Cortex of kidney (tissue), 1 donor: Measurements from ENCODE around the gene CINP.
"Not testable (repeated sequence)": the region's sequence is repeated elsewhere in the genome, so short reads cannot be mapped to it uniquely, and the experiment has no call there.

ENCODE experiments used
- DNase-seq: peaks from one replicate; lab custom pipeline; 2025; lab: John Stamatoyannopoulos, UW

Gene CINP

GRCh38 chr14:102353126-102353619 lies 9.5 kb downstream of the CINP start:
- DNase-seq: no peak

DNA sequence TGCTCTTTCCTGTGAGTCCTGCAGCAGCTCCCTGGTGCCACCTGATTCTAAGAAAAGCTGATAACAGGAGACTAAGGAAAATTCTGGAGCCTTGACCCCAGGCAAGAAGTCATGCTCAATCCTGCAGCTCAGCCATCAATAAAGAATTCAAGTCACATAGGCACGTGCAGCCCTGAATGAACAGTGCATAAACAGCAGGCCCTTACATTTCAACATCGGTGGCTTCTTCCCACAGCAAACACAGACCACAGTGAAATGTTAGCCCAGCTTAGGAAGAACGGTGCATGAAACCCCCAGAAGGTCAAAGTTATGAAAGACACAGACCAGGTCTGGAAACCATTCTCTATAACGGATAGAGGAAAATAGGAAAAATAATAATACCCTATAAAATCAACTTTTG lies 10.5 kb downstream of the CINP start:
- DNase-seq: no peak

DNA sequence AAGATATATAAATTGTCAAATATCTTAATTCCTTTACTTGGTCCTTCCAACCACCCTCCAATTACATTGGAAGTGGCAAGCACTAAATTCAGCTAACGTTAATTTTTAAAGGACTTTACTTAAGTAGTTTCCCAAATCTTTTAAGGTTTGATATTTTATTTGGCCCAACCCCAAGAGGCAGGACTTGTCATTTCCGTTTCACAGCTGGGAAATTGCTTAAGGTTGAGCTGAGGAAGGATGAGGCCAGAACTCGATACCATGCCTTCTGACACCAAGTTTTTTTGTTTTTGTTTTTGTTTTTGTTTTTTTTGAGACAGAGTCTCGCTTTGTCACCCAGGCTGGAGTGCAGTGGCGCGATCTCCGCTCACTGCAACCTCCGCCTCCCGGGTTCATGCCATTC lies 11.1 kb downstream of the CINP start:
- not testable (repeated sequence) for DNase-seq

DNA sequence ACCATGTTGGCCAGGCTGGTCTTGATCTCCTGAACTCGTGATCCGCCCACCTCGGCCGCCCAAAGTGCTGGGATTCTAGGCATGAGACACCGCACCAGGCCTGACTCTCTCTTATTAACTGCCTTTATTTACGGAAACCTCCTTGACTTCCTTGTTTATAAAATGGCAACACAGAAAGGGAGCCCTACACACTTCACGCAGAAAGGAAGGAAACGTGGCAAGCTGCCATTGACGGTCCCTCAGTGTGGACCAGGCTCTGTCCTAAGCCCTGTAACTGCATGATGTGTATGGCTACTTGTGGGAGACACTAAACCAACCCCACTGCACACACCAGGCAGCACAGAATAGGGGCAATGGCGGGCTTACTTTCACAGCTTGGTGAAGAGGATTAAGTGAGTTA lies 11.7 kb downstream of the CINP start:
- DNase-seq: no peak

DNA sequence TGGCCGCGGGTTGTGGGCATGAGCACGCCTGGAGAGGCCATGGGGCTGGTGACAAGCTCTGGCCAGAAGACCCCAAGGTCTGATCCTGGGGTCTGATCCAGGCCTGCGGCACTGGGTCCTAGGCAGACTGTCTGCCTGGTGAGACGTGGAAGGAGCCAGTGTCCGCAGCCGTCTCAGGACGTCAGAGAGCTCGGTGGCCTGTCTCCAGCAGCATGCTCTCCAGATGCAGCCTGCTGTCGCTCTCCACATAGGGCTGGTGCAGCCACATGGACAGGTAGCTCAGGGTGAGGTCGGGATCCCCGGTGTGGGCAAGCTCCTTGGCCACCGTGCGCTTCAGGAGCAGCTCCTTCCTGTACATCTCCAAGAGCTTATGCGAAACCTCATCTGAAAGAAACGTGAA lies 14.3 kb downstream of the CINP start:
- no peak for DNase-seq

GRCh38 chr14:102346645-102347044 lies 16.0 kb downstream of the CINP start:
- DNase-seq: no peak

DNA sequence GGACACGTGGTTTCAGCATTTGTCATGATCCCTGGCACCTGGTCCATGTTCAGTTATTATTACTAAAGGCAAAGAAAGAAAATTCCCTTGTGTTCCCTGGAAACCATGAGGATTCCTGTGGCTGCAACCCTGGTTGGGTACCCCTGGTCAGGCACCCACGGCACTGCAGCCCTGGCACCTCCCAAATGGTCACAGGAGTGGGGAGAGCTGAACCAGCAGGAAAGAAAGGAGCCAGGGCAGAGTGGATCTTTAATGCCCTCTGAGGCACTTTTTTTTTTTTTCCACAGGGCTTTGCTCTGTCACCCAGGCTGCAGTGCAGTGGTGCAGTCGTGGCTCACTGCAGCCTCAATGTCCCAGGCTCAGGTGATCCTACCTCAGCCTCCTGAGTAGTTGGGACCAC lies 17.5 kb downstream of the CINP start:
- no peak for DNase-seq

DNA sequence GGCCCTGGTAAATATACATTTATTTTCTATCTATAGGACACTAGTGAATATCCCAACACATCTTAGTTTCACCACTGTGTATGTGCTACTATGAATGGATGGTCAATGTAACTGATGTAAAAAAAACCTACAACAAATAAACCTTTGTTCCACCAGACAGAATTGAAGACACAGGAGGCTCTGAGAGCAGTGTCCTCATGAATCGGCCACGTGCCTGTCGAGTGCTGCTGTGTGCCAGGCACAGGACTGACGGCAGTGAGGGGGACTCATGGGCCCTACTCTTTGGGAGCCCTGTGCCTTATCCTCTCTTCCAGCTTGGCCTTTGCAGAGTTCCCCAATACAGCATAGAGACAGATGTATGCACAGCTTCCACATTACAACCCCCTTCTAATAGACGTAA lies 18.2 kb downstream of the CINP start:
- no peak for DNase-seq

- no peak for DNase-seq
Measured at GRCh38 chr14:102344084-102344483, 18.6 kb downstream of the CINP start.

DNA sequence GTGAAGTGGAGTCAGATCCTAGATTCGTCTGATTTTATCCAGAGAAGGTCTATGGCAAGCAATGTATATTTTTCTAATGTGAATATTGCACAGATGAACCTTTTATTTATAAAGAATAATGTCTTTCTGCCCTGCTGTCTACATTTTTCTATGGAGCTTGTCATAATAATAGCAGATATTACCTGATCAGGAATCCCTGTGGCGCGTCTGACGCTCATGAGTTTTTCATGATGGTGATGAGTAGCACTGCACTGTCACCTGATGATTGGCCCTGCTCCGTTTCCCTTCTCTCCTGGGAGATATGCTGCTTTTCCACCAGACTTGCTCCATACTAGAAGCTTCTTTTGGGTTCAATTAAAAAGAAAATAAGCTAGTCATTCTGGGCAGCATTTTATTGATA lies 20.5 kb downstream of the CINP start:
- no peak for DNase-seq

- no peak for DNase-seq
Measured at GRCh38 chr14:102341566-102341965, 21.1 kb downstream of the CINP start.

GRCh38 chr14:102338724-102339123 lies 24.0 kb downstream of the CINP start:
- DNase-seq: no peak

GRCh38 chr14:102335163-102335562 lies 27.5 kb downstream of the CINP start:
- DNase-seq: no peak

DNA sequence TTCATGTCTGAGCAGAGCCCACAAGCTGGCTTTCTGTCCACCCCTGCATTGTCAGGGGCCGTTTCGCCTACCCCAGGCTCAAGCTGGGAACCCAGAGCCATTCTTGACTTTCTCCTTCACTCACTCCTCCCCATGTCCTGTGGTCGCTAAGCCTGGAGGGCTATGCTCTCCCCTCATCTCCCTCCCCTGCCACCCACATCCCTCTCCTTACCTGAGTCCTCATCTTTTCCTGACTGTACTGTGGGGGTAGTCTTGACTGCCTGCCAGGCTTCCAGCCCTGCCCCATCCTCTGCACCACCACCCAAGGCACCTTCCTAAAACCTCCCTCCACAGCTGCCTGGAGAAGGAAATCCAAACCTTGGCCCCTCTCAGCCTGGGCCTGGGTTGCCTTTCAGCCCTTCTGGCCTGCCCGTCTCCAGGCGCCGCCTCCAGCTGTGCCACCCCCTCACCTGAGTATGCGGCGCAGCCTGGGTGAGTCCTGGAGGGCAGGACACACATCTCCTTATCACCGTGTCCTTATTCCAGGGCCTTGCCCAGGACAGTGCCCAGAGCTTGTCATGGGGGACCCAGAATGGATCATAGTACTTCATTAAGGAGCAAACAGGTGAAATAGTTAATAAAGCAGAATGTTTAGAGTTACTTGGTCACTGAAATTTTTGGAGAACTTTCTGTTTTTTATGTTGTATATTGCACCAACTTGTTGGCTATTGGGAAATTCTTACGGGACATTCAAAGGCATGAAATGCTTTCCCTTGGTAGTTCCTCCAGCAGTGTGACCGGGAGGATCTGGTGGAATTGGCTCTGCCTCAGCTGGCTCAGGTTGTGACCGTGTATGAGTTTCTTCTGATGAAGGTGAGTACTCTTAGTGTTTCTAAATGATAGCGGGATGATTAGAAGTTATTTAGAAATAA lies 28.6 kb downstream of the CINP start:
- no peak for DNase-seq

DNA sequence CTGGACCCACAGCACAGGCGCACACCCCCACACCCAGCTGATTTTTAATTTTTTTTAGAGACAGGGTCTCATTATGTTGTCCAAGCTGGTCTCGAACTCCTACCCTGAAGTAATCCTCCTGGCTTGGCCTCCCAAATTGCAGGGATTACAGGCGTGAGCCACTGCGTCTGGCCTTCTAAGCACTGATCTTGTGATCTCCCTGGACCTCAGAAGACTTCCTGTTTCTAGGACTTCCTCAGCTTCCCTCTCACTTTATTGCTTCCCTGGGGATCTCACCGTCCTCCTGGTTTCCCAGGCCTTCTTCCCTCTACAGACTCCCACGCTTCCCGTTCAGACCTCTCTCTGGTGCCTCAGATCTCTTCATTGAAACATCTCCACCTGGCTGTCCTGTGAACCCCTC lies 29.3 kb downstream of the CINP start:
- DNase-seq: no peak

- no peak for DNase-seq
Measured at GRCh38 chr14:102330806-102331205, 31.9 kb downstream of the CINP start.

- not testable (repeated sequence) for DNase-seq
Measured at GRCh38 chr14:102329381-102329780, 33.3 kb downstream of the CINP start.

DNA sequence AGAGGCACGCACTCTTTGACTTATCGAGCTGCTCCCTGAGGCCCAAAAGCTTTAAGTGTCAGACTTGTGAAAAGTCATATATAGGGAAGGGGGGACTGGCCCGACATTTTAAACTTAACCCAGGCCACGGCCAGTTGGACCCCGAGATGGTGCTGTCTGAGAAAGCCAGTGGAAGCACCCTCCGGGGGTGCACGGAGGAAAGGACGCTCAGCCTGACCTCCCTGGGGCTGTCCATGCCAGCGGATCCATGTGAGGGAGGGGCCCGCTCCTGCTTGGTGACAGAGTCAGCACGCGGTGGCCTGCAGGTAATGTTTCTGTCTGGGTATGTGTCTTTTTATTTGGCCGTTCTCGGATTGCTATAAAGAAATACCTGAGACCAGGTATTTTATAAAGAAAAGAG lies 36.1 kb downstream of the CINP start:
- no peak for DNase-seq

DNA sequence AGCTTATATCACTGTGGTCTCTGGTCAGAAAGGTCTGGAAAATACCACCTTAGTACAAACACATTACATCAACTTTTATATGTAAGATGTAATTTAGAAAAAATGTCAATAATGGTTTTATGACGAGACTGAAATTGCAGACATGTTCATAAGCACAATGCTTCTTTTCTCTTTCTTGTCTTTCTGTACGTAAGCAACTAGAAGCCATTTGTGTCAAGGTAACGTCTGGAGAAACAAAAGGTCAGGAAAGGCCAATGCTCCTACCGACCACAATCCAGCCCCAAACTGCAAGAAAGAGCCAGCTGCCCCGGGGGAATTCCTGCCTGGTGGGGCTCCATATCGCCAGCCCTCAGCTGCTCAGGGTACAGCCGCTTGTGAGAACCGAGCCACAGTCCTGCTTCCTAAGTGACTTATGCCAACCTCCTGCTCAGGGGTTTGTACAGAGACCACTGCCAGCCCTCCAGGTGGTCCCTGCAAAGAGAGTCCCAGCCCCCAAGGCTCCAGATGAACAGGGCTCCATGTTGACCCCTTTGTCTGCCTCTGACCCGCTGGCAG lies 36.8 kb downstream of the CINP start:
- DNase-seq: no peak

DNA sequence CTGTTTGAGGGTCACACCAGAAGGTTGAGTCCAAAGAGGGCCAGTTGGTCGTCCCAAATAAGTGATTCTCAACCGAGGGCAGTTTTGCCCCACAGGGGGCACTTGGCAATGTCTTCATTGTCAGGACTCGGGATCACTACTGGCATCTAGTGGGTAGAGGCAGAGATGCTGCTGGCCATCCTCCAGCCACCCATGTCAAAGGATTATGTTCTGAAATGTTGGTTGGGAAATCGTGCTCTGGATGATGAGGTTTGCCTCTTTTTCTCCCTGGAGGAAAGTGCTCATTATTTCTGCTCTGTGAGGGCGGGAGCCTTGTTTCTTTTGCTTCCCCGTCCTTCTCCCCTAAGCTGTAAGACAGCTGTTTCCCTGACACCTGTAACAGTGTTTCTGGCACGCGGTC lies 39.6 kb downstream of the CINP start:
- no peak for DNase-seq

GRCh38 chr14:102321456-102322422 lies 41.0 kb downstream of the CINP start:
- DNase-seq: no peak
